ENCODE measurements around the gene C9orf85.

GRCh38 chr9:71962328-71962727 lies 50.9 kb downstream of the C9orf85 start:
- TF ChIP-seq, protein P1, sequence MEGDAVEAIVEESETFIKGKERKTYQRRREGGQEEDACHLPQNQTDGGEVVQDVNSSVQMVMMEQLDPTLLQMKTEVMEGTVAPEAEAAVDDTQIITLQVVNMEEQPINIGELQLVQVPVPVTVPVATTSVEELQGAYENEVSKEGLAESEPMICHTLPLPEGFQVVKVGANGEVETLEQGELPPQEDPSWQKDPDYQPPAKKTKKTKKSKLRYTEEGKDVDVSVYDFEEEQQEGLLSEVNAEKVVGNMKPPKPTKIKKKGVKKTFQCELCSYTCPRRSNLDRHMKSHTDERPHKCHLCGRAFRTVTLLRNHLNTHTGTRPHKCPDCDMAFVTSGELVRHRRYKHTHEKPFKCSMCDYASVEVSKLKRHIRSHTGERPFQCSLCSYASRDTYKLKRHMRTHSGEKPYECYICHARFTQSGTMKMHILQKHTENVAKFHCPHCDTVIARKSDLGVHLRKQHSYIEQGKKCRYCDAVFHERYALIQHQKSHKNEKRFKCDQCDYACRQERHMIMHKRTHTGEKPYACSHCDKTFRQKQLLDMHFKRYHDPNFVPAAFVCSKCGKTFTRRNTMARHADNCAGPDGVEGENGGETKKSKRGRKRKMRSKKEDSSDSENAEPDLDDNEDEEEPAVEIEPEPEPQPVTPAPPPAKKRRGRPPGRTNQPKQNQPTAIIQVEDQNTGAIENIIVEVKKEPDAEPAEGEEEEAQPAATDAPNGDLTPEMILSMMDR (IDR thresholded peaks at IDR 0.05): no peak
- no peak for TF ChIP-seq ZFX (IDR thresholded peaks at IDR 0.05; ENCODE audit: borderline replicate concordance)

Data from 22Rv1 (cell line).